ENCODE data around the gene GADL1.

The GADL1 gene, protein sequence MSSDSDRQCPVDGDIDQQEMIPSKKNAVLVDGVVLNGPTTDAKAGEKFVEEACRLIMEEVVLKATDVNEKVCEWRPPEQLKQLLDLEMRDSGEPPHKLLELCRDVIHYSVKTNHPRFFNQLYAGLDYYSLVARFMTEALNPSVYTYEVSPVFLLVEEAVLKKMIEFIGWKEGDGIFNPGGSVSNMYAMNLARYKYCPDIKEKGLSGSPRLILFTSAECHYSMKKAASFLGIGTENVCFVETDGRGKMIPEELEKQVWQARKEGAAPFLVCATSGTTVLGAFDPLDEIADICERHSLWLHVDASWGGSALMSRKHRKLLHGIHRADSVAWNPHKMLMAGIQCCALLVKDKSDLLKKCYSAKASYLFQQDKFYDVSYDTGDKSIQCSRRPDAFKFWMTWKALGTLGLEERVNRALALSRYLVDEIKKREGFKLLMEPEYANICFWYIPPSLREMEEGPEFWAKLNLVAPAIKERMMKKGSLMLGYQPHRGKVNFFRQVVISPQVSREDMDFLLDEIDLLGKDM

DNA sequence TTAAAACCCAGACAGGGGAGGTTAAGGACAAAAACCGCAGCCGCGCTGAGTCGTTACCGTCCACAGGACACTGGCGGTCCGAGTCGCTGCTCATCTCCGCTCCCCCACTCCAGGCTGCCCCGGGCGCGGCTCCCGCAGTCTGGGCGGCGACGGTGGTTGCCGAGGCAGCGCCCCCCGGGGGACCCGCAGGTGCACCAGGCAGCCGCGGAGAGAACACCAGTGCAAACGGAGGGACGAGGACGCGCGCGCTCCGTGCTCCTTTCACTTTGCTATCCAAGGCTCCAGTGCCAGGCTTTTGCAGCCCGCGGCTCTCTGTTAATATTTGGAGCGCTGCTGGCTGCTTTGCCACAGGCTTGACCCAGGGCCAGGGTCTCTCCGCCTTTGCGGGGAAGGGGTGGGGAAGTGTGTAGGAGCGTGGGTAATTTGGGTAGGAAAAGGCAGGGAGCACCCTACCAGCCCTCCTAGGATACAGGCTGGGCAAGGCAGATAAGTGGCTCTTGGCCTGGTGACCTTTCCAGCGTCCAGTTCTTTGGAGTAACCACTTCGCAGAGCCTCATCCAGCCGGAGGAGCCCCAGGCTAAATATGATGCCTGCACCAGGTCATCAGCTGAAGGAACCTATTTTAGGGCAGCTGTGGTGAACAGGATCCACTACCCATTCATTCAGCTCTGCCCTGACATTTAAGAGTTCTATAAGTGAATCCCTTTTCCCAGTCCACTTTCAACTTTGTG is at the start of gene GADL1:
Gene GADL1, minus strand, starts transcription at position 141 of the 731 bp plus-strand sequence. Its CDS starts 47 bp downstream, at position 94.
- peak; percentile 80 for DNase-seq

DNA sequence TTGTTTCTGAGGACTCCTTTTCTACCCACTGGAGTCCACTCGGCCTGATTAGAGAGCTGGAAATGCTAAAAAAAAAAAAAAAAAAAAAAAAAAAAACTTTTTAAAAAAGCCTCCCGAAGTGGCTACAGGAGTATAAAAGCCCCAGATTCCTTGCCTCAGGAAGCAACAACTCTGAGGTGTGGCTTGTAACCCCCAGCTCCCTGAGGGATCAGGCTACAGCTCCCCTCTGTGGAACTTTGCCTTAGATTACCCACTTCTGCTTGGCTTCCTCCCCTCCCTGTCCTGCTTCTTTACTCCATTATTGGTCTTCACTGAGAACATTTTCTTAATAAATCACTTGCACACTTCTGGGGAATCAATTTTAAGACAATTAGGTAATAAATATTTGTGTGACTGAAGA is 49.7 kb upstream of the GADL1 start:
- no peak for DNase-seq

DNA sequence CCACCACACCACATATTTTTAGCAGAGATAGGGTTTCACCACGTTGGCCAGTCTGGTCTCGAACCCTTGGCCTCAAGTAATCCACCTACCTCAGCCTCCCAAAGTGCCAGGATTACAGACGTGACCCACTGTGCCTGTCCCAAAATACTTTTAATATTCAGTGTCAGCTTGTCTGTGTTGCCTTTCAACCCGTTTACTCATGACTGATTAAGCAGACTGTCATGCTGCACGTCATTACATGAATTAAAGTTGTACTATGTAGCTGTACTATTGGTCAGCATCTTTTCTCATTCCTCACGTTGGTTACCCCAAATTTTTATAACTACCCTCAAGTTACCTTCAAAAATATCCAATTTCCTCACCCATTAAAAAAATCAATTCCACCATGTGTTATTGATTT is 48.7 kb upstream of the GADL1 start:
- no peak for DNase-seq

DNA sequence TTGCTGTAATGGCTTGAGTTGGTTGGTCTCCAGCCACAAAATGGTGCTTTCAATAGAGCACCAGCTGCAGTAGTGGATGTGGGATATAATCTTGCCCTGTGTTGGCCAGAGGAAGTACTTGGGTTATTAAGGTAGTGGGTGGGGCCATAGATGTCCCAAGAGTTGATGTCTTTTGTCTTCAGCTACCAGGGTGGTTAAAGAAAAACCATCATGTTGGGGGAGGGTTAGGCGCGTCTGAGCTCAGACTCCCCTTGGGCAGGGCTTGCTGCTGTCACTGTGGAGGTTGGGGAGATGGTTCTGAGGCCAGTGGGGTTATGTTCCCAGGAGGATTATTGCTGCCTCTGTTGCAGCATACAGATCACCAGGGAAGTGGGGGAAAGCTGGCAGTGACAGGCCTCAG is 46.9 kb upstream of the GADL1 start:
- no peak for DNase-seq

DNA sequence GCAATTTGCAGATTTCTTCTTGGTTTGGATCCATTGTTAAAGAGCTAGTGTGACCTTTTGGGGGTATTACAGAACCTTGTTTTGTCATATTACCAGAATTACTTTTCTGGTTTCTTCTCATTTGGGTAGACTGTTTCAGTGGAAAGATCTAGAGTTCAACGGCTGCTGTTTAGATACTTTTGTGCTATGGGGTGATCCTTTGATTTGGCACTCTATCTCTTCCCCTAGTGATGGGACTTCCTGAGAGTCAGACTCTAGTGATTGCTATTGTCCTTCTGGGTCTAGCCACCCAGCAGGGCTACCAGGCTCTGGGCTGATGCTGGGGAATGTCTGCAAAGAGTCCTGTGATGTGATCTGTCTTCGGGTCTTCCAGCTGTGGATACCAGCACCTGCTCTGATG is 46.3 kb upstream of the GADL1 start:
- DNase-seq: no peak

DNA sequence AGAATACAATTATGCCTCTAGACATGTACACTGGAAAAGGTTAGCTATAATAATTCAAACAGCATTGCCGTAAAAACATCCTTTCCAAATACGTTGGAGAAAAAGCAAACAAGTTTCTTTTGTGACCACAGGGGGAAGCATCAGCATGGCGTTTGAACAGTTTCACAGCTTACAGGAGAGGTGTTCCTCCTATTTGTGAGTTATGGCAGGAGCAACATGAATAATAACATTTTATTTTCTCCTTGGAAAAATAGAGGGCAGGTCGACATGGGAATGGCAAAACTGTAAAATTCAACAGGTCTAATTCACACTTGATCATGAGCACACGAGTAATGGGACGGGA is 39.7 kb upstream of the GADL1 start:
- DNase-seq: peak; percentile 17

DNA sequence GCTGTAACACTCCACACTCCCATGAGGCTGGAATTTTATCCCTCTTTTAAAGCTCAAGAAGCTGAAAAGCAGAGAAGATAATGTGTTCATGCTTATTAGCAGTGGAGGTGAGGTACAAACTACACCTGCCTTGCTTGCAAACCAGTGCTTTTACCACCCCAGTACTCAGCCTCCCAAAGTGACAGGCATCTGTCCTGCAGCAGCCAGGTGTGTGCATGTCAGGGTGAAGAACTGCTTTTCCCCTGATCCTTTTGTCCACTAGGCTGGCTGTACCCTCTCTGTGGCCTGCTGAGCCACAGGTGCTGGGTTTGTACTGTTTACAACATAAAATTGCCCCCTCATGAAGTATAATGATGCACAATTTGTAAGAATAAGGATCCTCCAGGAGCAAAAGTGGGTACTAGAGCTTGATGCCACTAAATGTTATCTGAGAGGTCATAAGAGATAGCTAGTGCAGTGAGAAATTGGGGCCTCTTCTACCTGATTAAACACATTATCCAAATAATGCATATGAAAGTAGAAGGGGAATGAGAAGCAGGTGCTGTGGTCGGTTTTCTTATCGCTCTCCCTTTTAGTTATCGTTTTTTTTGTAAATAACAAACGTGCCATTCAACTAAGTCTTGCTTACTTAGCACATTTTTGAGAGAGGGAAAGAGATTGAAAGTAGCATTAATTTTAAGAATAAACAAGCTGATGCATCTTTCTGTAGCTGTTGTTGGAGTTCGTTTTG is 39.2 kb upstream of the GADL1 start:
- DNase-seq: no peak

DNA sequence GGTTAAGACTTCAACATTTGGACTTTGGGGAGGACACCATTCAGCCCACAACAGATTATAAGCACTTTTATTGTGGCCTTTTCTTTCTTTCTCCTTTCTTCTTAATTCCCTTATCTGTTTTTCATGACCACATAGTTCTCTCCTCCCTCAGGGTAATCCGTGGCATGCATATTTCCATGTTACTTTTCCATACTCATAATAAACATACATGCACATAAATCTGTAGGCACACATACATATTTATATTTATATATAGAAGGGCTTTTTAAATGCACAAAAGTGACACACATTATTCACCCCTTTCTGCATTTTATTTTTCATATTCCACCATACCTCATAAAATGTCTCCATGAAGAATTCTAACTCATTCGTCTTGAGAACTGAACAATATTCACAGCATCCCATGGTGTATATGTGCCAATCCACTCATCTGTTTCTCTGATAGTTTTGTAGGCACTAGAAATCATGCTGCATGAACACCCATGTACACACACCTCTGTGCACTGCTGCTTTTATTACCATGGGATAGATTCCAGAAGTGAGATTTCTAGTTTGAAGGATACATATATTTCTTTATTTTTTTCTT is 38.1 kb upstream of the GADL1 start:
- DNase-seq: no peak

DNA sequence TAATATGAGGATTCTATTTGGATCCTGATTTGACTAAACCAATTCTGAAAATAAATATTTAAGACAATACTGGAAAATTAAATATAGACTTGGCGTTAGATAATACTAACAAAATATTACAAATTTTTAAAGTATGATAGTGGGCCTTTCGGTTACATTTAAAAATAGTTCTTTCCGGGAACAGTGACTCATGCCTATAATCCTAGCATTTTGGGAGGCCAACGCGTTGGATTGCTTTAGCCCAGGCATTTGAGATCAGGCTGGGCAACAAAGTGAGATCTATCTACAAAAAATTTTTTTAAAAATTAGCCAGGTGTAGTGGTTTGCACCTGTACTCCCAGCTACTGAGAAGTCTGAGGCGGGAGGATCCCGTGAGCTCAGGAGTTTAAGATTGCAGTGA is 30.3 kb upstream of the GADL1 start:
- DNase-seq: no peak

DNA sequence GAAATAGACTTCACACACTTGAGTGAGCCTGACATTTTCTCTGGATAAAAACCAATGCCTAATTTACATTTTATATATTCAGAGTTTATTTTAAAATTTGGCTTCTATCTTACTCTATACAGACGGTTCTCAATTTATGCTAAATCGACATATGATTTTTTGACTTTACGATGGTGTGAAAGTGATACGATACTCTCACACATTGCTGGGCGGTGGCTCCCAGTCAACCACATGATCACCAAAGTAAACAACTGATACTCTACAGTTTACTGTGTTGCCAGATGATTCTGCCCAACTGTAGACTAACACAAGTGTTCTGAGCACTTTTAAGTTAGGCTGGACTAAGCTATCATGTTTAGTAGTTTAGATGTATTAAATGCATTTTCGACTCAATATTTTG is 25.1 kb upstream of the GADL1 start:
- DNase-seq: no peak

DNA sequence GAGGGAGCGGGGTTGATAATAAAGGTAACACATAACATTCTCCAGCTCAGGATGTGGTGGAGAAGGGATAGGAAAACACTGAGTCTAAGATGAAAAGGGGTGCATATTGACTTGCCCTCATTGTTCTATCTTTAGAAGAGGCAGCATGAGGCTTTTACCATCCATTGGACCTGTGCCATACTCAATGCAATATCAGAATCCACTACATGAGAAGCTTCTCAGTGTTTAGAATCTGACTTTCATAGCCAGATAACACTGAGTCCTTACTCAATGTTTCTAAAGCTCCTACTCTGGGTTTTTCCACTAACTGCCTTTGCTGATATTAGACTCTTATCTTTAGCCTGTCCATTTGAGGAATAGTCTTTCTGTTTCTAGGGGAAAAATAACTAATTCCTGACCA is 24.3 kb upstream of the GADL1 start:
- no peak for DNase-seq

DNA sequence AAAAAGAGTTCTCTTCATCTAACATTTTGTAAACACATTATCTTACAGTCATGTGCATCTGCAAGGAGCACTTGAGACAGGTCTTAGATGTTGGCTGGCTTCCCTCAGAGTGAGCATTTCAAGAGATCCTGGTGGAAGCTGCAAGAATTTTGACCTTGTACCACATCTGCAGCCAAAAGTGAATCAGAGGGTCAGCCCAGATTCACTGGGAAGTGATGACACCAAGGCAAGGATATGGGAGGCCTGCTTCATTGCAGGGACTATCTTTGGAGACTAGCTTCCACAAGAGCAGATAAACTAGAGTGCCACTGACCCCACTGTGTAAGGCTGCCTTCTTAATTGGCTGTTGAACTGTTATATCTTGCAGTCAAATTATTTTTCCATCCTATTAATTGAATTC is 21.3 kb upstream of the GADL1 start:
- DNase-seq: no peak

DNA sequence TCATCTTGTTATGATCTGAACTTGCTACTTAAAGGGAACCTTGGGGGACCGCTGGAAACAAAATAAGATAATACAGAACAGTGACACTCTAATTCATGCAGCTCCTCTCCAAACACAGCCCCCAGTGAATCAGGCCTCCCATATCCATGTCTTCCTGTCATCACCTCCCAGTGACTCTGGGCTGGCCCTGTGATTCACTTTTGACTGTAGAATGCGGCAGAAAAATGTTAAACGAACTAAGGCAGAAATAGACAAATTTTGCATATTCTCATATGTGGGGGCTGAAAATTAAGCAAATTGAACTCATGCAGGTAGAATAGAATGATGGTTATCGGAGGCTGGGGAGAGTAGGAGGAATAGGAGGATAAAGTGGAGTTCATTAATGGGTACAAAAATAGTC is 20.2 kb upstream of the GADL1 start:
- DNase-seq: no peak

DNA sequence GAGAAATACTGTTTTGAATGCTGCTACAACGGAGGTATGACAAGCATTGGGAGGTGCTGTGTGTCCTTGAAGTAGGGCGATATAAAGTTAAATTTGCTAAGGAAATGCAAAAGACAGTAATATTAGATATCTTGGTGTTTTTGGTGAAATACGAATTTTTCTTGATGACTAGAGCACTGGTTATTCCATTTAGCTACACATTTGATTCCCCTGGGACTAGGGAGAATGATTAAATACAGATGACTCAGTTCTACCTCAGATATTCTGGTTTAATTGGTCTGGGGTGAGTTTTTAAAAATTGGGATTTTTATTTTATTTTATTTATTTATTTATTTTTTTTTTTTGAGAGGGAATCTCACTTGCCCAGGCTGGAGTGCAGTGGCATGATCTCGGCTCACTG is 18.7 kb upstream of the GADL1 start:
- no peak for DNase-seq

DNA sequence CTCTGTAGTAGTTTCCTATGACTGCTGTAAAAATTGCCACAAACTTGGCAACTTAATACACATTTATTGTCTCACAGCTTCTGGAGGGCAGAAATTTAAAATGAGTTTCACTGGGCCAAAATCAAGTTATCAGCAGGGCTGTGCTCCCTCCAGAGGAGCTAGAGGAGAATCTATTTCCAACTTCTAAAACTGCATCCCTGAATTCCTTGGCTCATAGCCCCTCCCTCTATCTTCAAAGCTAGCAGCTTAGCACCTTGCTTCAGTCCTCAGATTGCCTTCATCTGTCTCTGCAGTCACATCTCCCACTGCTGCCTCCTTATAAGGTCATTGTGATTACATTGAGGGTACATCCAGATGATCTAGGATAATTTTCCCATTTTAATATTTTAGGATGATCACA is 17.8 kb upstream of the GADL1 start:
- DNase-seq: no peak

DNA sequence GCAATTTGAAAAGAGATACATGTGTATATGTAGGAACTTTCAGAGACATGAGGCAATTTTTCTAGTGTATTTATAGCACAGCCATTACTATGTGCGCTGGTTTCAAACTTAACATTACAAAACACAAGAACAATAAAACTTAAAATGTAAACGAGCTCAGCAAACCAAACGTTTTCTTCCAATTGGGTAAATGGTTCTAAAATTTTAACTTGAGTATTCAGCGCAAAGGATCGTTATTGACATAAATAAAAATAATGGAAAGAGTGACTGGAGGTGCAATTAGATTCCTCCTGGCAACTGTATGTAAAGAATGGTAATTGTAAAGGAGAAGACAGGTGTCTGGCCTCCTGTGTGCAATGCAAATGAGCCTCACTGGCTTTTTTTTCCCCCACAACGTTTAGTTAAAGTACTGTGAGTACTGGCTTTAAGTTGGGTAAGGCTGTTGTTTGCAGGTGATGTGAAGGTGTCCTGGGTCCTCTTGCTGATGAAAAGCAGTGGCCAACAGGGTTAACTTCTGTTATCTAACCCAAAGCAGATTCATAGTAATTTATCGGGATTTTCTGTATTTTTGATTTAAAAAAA is 14.1 kb upstream of the GADL1 start:
- peak; percentile 66 for DNase-seq

DNA sequence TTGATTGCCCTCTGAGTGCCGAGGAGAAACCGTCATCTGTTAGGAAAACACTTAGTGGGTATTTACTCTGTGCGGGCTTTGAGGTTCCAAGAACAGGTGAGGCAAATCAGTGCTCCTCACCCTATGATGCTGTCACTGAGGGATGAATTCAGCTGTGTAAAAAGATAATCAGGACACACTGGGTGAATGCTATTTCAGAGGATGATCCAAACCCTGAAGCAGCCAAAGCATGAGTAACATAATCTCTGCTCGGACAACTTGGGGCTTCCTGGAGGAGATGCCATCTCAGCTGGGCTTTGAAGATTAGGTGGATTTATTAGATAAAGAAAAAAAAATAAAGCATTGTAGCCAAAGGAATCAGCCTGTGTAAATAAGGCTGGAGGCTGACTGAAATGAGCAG is 10.5 kb upstream of the GADL1 start:
- no peak for DNase-seq

DNA sequence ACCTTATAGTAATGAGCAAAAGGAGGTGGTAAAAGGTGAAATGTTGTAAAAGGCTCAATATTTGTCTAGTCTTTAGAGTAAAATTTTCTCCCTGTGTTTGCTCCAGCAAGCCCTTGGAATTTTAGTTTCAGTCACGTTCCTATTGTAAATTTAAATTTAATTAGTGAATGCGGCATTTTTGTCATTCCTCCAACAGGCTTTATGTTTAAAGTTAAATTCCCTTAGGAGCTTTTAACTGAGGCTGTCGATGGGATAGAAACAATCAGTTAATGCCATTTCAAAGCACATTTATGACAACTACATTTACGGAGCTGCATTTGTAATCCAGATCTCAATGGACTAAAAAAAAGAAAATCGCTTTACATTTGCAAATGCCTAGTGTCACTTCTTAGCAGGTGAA is 868 bp upstream of the GADL1 start:
- no peak for DNase-seq

DNA sequence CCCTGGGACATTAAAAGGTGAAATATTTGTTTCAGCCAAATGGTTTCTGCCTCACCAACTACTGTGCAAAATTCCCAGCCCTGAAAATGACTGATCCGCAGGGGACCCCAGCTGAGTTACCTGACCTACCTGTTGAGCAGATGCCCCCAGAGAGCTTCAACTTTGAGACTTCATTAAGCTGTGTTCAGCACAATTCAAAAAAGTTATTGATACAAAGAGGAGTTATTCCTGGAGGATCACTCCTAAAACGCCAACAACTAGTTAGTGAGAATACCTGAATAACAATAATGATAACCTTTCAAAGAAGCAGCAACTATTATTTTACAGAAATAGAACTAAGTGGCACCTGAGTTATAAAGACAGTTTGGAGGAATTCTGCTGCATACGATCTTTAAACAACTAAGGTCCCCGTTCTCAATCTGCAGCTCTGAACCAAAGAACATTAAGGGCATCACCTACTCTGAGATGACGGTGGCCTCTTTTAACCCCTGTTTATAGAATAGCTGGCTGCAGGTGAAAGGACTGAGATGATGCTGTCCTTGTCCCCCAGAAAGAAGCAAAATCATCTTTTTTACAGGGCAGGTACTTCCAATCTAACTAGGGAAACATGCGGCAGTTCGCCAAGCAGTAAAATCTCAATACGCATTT is 659 bp downstream of the GADL1 start:
- no peak for DNase-seq

DNA sequence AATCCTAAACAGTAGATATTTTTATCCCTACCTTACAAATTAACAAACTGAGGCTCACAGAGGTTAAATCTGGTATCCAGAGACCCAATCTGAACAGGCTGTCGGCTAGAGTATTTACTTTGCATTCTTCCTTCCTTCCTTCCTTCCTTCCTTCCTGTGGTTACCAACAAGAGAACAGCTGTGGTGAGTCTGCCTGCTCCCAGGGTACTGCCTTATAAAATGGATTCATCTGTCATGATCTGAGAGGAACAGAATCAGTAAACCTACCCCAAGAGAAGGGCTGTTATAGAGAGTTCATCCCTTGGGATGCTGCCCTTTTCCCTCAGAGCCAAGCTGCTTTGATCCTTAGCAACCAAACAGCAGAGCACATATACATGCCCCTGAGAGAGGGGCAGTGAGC is 3.6 kb downstream of the GADL1 start:
- DNase-seq: no peak

DNA sequence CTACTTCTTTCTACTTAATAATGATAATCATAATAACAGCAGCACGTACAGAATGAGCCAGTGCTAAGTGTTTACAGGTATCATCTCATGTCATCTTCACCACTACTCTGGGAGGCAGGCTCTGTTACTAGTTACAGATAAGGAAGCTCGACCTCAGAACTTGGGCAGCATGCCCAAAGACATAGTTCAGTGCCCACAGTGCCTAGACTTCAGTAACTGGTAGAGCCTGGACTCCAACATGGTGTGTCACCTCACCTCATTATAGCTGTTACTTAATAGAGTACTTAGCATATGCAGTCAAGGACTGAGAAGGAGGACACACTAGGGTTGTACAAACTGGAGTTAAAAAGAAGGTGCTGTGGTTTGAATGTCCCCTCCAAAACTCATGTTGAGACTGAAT is 7.6 kb downstream of the GADL1 start:
- no peak for DNase-seq

DNA sequence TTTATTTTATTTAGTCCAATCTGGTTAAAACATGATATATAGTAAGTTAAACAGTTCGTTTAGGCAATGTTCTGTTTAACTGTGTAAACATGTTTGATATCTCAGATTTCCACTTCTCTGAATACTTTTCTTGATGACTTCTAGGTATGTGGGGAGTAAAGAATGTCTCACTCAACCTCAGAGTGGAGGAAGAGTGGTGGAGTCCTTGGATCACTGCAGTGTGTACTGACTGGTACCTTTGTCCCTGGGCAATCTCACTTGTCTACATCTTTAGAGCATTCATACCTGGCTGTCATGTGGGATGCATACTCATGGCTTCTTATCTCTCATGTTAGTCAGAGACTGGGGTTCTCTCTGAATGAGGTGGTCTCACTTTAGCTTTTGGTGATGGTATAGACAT is 15.6 kb downstream of the GADL1 start:
- no peak for DNase-seq

DNA sequence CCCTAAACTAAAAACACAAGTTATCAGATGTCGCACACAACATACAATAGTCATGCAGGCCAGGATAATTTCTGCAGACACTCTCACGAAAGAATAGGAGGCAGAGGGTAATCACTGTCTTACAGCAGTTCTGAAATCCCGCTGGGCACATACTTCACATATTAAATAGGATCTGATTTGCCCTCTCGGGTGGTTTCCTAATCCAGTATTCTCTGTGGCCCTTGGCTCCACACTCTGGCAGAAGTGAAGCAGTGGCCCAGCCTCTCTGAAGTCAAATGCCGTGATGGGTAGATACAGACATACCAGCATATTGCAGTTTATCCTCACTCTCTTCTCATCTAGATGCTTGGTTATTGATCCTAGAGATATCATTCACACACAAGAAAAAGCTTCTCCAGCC is 19.0 kb downstream of the GADL1 start:
- no peak for DNase-seq
